Vagina (tissue), 2 donors: ENCODE data around the gene VIPR1. TPM values are rescaled to one million over a fixed set of nuclear protein-coding genes. Genes with fewer than 3 reads are reported as not detected.

Source experiments
- DNase-seq, 2 donors: peaks; one replicate each; pipeline ENCODE4 v3.0.0-alpha.2; 2017; ENCODE audit errors: extremely low spot score in 2 of 2
- H3K27ac ChIP-seq: fragments of 200-600 bp; sonication (generic); one replicate; pipeline ENCODE4 v1.5.1; 2019
- H3K27me3 ChIP-seq: fragments of 200-600 bp; sonication (generic); one replicate; pipeline ENCODE4 v1.5.1; 2019
- H3K36me3 ChIP-seq, 2 donors: fragments of 200-600 bp; sonication (generic); one replicate each; pipeline ENCODE4 v1.5.1; 2017 to 2019
- H3K4me1 ChIP-seq: fragments of 200-600 bp; sonication (generic); one replicate; pipeline ENCODE4 v1.5.1; 2019
- H3K4me3 ChIP-seq, 2 donors: fragments of 200-600 bp; sonication (generic); 1 replicate in 1 of 2; 2 replicates in 1 of 2; pipeline ENCODE4 v1.5.1; 2016 to 2019
- H3K9me3 ChIP-seq: fragments of 200-600 bp; sonication (generic); one replicate; pipeline ENCODE4 v1.5.1; 2019
- POLR2A ChIP-seq, 2 donors: fragments of 450-650 bp; IDR thresholded peaks; one replicate each; pipeline ENCODE4 v1.6.1; 2017; ENCODE audit warnings: antibody characterized with exemption in 2 of 2, mild to moderate bottlenecking in 2 of 2, moderate library complexity in 2 of 2
- POLR2AphosphoS5 ChIP-seq, 2 donors: sonication (generic); formaldehyde crosslinking; IDR thresholded peaks; one replicate each; pipeline ENCODE4 v1.9.0; 2017; ENCODE audit warnings: antibody characterized with exemption in 2 of 2, mild to moderate bottlenecking in 2 of 2, low read depth in 1 of 2; ENCODE audit not compliant: insufficient read depth in 1 of 2
- intact Hi-C: fragments of 100-400 bp; cut with DNase I; formaldehyde crosslinking; loops from one replicate; pipeline ENCODE4 v1.15.1; 2023
- total RNA-seq: library from RNA; depleted of rRNA; stranded (reverse); fragments of >200 nt; gene quantifications from one replicate; pipeline ENCODE4 v1.2.3, GENCODE V29; 2016
- TF ChIP-seq, protein P1 (sequence below), 3 experiments: fragments of 450-650 bp in 2 of 3; fragments of 200-600 bp in 1 of 3; sonication (generic) in 1 of 3; IDR thresholded peaks; one replicate each; pipeline ENCODE4 v1.5.1; 2017 to 2019; ENCODE audit warnings: antibody characterized with exemption in 3 of 3, mild to moderate bottlenecking in 2 of 3, moderate library complexity in 2 of 3

Gene VIPR1
- total RNA-seq, 1 donor from 2014 or later = 9.3 TPM

DNA sequence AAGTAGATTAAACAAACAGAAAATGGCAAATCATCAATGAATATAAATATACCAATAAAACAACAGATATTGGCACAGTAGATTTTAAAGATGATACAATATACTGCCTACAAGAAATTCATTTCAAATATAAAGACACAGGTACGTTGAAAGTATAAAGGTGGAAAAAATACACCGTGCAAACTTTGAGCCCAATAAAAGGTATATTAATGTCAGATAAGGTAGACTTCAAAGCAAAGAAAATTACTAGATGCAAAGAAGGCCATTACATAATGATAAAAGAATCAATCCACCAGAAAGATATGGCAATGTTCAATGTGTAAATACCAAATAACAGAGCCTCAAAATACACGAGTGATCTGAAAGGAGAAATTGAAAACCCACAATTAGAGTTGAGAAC is 34.3 kb upstream of the VIPR1 start:
- Histone ChIP-seq H3K27ac (no peak overlapping the region), H3K9me3 (no peaks in the 10 kb centered on the region), H3K36me3 (no peaks in the 10 kb centered on the region), H3K27me3 (no peaks in the 10 kb centered on the region), H3K4me1 (peaks cover 5% of the 10 kb centered on the region), H3K4me3 (no peak overlapping the region)
- intact Hi-C loops = no loop called here
- no peak for DNase-seq
- TF ChIP-seq, protein P1, sequence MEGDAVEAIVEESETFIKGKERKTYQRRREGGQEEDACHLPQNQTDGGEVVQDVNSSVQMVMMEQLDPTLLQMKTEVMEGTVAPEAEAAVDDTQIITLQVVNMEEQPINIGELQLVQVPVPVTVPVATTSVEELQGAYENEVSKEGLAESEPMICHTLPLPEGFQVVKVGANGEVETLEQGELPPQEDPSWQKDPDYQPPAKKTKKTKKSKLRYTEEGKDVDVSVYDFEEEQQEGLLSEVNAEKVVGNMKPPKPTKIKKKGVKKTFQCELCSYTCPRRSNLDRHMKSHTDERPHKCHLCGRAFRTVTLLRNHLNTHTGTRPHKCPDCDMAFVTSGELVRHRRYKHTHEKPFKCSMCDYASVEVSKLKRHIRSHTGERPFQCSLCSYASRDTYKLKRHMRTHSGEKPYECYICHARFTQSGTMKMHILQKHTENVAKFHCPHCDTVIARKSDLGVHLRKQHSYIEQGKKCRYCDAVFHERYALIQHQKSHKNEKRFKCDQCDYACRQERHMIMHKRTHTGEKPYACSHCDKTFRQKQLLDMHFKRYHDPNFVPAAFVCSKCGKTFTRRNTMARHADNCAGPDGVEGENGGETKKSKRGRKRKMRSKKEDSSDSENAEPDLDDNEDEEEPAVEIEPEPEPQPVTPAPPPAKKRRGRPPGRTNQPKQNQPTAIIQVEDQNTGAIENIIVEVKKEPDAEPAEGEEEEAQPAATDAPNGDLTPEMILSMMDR (IDR thresholded peaks at IDR 0.05) = no peak
- TF ChIP-seq POLR2A (IDR thresholded peaks at IDR 0.05) (no peak), POLR2AphosphoS5 (IDR thresholded peaks at IDR 0.05; ENCODE audit: insufficient read depth in 1 of 2, low read depth in 1 of 2) (no peak)

DNA sequence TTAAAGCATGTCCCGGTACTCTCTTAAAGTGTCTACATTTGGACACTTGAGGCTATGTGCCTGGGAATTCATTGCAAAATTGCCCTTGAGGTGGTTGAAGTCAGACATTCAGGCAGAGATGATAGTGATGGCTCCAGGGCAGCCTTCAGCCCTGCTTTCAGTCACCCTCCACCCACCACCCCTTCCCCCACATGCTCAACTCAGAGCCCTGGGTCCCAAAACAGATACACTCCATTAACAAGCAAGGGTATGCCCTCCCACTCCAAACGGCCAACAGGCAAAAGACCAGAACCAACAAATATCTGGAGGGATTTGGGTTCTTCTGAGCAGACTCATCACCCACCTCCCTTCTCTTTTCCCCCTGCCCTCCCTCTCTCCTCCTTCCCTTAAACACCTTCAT is 29.9 kb upstream of the VIPR1 start:
- intact Hi-C loops = no loop called here
- H3K4me1 ChIP-seq = peaks cover 26% of the 10 kb centered on the region
- TF ChIP-seq POLR2AphosphoS5 (IDR thresholded peaks at IDR 0.05; ENCODE audit: insufficient read depth in 1 of 2, low read depth in 1 of 2) (no peak), POLR2A (IDR thresholded peaks at IDR 0.05) (no peak)
- TF ChIP-seq, protein P1 (IDR thresholded peaks at IDR 0.05) = no peak
- no peaks in the 10 kb centered on the region for H3K9me3 ChIP-seq
- H3K27ac ChIP-seq = no peak overlapping the region
- no peak for DNase-seq
- no peaks in the 10 kb centered on the region for H3K36me3 ChIP-seq
- no peak overlapping the region for H3K4me3 ChIP-seq
- no peaks in the 10 kb centered on the region for H3K27me3 ChIP-seq

DNA sequence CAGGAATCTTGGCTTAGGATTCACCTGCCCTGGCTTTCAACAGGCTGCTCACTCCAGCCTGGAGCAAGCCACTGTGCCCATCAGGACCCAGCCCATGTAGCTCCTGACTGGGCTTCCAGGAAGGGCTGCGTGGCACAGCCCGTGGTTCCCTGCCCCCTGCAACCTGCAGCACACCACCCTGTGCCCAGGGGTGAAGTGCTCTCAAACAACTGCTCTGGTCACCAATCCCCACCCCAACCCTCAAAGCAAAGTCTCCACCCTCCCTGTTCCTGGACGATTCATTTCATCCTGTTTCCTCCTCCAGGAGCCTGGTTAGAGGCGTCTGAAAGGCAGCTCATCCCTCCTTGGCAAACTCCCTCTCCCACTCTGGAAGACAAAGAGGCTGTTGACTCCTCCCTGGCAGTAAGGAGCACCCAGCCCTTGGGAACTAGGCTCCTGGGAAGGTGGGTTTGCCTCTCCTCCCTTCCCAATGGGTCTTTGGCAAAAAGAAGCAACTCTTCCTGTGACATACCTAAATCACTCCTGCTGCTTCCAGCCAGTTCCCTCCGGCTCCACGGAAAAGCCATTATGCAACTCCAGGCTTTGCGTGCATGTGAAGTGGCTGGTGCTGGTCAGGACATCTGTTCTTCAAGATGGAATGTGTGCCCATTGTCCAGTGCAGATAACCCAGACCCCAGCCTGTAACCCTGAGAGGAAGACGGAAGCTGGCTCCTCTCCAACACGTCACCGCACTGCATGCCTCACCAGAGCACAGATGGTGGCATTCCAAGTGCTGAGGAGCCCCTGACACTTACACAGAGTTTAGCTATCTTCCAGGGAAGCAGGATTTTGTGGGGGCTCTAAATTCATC is 29.1 kb upstream of the VIPR1 start:
- Histone ChIP-seq H3K27me3 (no peaks in the 10 kb centered on the region), H3K4me1 (peaks cover 26% of the 10 kb centered on the region), H3K9me3 (no peaks in the 10 kb centered on the region), H3K27ac (no peak overlapping the region), H3K4me3 (no peak overlapping the region), H3K36me3 (no peaks in the 10 kb centered on the region)
- DNase-seq = no peak
- intact Hi-C loops = no loop called here
- TF ChIP-seq, protein P1 (IDR thresholded peaks at IDR 0.05) = no peak
- TF ChIP-seq POLR2AphosphoS5 (IDR thresholded peaks at IDR 0.05; ENCODE audit: insufficient read depth in 1 of 2, low read depth in 1 of 2) (no peak), POLR2A (IDR thresholded peaks at IDR 0.05) (no peak)

DNA sequence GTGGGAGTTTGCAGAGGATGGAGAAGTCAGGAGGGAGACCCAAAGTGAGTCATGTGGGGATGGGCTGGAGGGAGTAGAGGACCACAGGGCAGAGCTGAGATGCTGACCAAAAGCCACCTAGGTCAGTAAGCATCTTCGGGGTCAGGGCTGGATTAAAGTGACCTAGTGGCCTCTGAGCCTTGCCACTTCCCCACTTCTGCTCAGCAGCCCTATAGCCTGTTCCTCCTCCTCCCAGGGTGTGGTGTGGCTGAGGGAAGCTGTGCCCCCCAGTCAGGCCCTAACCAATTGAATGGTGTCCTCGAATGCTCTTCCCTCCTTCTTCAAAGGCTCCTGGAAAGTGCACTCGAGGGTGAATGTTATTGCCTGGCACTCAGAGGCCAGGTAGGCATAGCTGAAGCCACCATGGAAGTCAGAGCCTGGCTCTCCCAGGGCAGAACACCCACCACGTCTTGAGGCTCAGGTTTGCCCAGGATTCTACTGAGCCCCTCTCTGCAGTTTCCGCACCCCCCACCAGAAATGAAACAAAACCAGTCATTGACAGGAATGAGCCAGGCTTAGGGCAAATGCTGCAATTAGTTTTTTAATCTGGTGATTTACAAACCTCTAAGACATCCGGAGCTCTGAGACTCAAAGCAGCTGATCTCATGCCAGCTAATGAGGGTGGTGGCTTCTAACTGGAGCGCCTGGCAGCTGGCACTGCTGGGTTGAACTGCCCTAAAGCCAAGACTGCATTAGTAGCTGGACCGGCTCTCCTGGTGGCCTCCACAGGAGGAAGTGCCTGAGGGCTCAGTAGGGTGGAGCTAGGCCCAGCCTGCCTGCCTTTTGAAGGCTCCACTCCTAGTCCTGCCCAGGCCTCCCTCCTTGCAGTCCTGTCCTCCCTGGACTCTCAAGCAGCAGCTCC is 26.0 kb upstream of the VIPR1 start:
- H3K36me3 ChIP-seq = no peaks in the 10 kb centered on the region
- no peaks in the 10 kb centered on the region for H3K27me3 ChIP-seq
- intact Hi-C loops = no loop called here
- no peak overlapping the region for H3K27ac ChIP-seq
- DNase-seq = no peak
- peaks cover 26% of the 10 kb centered on the region for H3K4me1 ChIP-seq
- H3K4me3 ChIP-seq = no peak overlapping the region
- peak in 1 of 2 donors; percentile 55 for TF ChIP-seq POLR2AphosphoS5 (IDR thresholded peaks at IDR 0.05; ENCODE audit: insufficient read depth in 1 of 2, low read depth in 1 of 2)
- no peak for TF ChIP-seq POLR2A (IDR thresholded peaks at IDR 0.05)
- no peaks in the 10 kb centered on the region for H3K9me3 ChIP-seq

DNA sequence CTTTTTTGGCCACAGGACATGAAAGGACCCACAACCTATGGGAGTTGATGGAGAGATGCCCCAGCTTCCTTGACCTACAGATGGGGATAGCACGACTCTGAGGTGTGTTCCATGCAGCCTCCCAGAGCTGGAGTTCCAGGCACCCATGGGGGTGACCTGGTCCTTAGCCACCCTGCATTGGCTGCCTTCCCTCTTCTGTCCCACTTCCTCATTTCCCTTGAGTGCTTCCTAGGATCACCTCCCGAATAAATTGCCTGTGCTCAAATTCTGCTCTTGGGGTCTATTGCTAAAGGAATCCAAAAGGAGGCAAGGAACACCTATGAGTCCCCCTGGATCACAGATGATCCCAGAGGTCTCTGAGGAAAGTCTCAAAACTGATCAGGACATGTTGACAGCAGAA is 24.7 kb upstream of the VIPR1 start:
- H3K4me3 ChIP-seq = no peak overlapping the region
- H3K27me3 ChIP-seq = no peaks in the 10 kb centered on the region
- no peak overlapping the region for H3K27ac ChIP-seq
- no peaks in the 10 kb centered on the region for H3K9me3 ChIP-seq
- intact Hi-C loops = no loop called here
- TF ChIP-seq, protein P1 (IDR thresholded peaks at IDR 0.05) = no peak
- TF ChIP-seq POLR2A (IDR thresholded peaks at IDR 0.05) (no peak), POLR2AphosphoS5 (IDR thresholded peaks at IDR 0.05; ENCODE audit: insufficient read depth in 1 of 2, low read depth in 1 of 2) (no peak)
- no peaks in the 10 kb centered on the region for H3K36me3 ChIP-seq
- DNase-seq = no peak
- peaks cover 25% of the 10 kb centered on the region for H3K4me1 ChIP-seq
